Heart left ventricle (tissue), 13 donors: ENCODE data around the gene PEAK3.
A peak's percentile ranks its signal among the peaks of the same experiment; 100 is the strongest.

ENCODE experiments used
- POLR2A ChIP-seq, 2 donors: fragments of 450-650 bp; IDR thresholded peaks; one replicate each; pipeline ENCODE4 v1.6.1; 2017; ENCODE audit warnings: antibody characterized with exemption in 2 of 2, mild to moderate bottlenecking in 2 of 2, moderate library complexity in 2 of 2
- TF ChIP-seq, protein P1 (sequence below), 12 donors: fragments of 200-600 bp; sonication (generic) in 4 of 12; IDR thresholded peaks; one replicate each; pipeline versions ENCODE4 v1.5.0 to v1.8.0; 2018 to 2022; ENCODE audit warnings: antibody characterized with exemption in 12 of 12, mild to moderate bottlenecking in 5 of 12
- donor health status: ischemic (EF 13 %, LVEDD 7.1; RV severe dilation, severe dysfunction).
- donor health status: DM: no; HTN: yes; CAD: no.
- donor health status: DM: no; HTN: no; CAD: no.
- donor health status: ischemic (EF 25% LVEDD 6.9; RV normal size, moderate dysfunction).
- donor health status: ischemic (EF 25% LVEDD 5.7; RV mildly dilated, moderate dysfunction).
- donor health status: ischemic (EF 35%, LVEDD 5.7; RV mildly dilated, moderate dysfunction).
- donor health status: nonischemic (EF 11% LVEDD 7.7; RV severe dilation, severe dysfunction).
- donor health status: DM: yes; HTN: yes; CAD: no.
- donor health status: PGD.
- donor health status: ischemic (EF 29% LVEDD 5.4; RV normal size, mild dysfunction).
- donor health status: nonischemic (EF 23%, LVEDD 6.1; RV moderate dilation, normal function).

DNA sequence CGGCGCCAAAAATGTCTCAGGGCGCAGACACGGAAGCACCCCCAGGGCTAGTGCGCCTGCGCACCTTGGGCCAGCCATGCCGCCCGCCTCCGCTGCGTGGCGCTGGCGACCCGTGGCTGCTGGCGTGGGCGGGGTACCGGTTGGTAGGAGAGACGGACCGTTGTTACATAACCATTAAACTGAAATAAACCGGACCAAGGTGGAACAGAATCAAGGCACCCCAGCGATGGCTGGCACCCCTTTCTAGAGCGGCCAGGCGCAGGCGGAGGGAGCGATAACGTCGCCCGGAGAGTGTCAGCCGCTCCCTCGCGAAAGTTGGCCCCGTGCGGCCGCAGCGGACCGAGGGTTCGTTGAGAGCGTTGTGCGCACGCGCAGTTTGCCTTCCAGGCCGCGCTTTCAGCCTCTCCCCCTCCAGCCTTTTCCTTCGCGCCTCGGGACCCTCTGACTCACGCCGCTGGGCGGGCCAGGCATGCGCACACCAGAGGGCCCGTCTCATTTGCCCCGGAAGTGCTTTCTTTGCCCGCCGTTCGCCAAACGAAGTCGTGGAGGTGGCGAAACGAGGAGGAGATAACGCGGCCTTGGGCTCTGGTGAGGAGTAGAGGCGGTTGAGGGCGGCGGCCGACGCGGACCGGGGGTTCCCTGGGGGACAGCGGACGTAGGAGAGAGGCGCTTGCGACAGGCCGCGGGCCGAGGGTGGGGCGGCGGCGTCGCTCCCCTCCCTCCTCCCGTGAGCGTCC, 45.5 kb downstream of the PEAK3 start, which contains the start of the genes PLEKHJ1 and SF3A2:
- TF ChIP-seq, protein P1, sequence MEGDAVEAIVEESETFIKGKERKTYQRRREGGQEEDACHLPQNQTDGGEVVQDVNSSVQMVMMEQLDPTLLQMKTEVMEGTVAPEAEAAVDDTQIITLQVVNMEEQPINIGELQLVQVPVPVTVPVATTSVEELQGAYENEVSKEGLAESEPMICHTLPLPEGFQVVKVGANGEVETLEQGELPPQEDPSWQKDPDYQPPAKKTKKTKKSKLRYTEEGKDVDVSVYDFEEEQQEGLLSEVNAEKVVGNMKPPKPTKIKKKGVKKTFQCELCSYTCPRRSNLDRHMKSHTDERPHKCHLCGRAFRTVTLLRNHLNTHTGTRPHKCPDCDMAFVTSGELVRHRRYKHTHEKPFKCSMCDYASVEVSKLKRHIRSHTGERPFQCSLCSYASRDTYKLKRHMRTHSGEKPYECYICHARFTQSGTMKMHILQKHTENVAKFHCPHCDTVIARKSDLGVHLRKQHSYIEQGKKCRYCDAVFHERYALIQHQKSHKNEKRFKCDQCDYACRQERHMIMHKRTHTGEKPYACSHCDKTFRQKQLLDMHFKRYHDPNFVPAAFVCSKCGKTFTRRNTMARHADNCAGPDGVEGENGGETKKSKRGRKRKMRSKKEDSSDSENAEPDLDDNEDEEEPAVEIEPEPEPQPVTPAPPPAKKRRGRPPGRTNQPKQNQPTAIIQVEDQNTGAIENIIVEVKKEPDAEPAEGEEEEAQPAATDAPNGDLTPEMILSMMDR (IDR thresholded peaks at IDR 0.05) = peak; percentile 92 to 100 (median 98)
- TF ChIP-seq POLR2A (IDR thresholded peaks at IDR 0.05) = peak in 1 of 2 donors; percentile 52
